Testis (tissue), 3 donors: ENCODE data around the gene HMX1. TPM values are rescaled to one million over a fixed set of nuclear protein-coding genes. Genes with fewer than 3 reads are reported as not detected.

Experiments used
- DNase-seq: peaks from one replicate; pipeline ENCODE4 v3.0.0-alpha.2; 2019
- H3K27ac ChIP-seq, 2 donors: fragments of 200-600 bp; sonication (generic); one replicate each; pipeline ENCODE4 v1.5.1; 2019
- H3K27me3 ChIP-seq: fragments of 200-600 bp; sonication (generic); one replicate; pipeline ENCODE4 v1.5.1; 2019
- H3K36me3 ChIP-seq: fragments of 200-600 bp; sonication (generic); one replicate; pipeline ENCODE4 v1.5.1; 2017; ENCODE audit warnings: low read depth; ENCODE audit errors: missing control alignments
- H3K4me1 ChIP-seq: fragments of 200-600 bp; sonication (generic); one replicate; pipeline ENCODE4 v1.5.1; 2019
- H3K4me3 ChIP-seq, 2 donors: fragments of 200-600 bp; sonication (generic); one replicate each; pipeline ENCODE4 v1.5.1; 2017 to 2019
- H3K9me3 ChIP-seq: fragments of 200-600 bp; sonication (generic); one replicate; pipeline ENCODE4 v1.5.1; 2017
- POLR2A ChIP-seq: fragments of 450-650 bp; IDR thresholded peaks from one replicate; pipeline ENCODE4 v1.6.1; 2017; ENCODE audit warnings: antibody characterized with exemption, mild to moderate bottlenecking, moderate library complexity
- WGBS, 2 donors: methylation state at CpG; one replicate each; pipeline ENCODE4 v1.1.5; 2018; 5-methylcytosine and 5-hydroxymethylcytosine counted together
- intact Hi-C: fragments of 100-400 bp; cut with DNase I; formaldehyde crosslinking; loops from one replicate; pipeline ENCODE4 v1.15.1; 2023; ENCODE audit warnings: low total_unique reads
- polyA plus RNA-seq: library from polyadenylated mRNA; stranded (reverse); fragments of 350-450 nt; fragmentation: Illumina TruSeq; extraction: RNeasy Lipid Tissue Mini Kit (QIAGEN cat#74804); gene quantifications from one replicate; pipeline ENCODE4 v1.2.3, GENCODE V29; 2014; ENCODE audit warnings: low read depth, low replicate concordance; ENCODE audit not compliant: insufficient read depth
- total RNA-seq, 2 donors: library from RNA; depleted of rRNA; stranded (reverse); fragments of >200 nt; gene quantifications; one replicate each; pipeline ENCODE4 v1.2.3, GENCODE V29; 2016
- TF ChIP-seq, protein P1 (sequence below), 3 experiments: fragments of 450-650 bp in 2 of 3; fragments of 200-600 bp in 1 of 3; sonication (generic) in 1 of 3; IDR thresholded peaks; one replicate each; pipeline ENCODE4 v1.5.1; 2016 to 2019; ENCODE audit warnings: antibody characterized with exemption in 3 of 3, mild to moderate bottlenecking in 2 of 3, moderate library complexity in 1 of 3

Gene HMX1
- total and polyA plus RNA-seq, 3 donors from 2014 or later: 0.65 to 7.3 (median 4.2) TPM

DNA sequence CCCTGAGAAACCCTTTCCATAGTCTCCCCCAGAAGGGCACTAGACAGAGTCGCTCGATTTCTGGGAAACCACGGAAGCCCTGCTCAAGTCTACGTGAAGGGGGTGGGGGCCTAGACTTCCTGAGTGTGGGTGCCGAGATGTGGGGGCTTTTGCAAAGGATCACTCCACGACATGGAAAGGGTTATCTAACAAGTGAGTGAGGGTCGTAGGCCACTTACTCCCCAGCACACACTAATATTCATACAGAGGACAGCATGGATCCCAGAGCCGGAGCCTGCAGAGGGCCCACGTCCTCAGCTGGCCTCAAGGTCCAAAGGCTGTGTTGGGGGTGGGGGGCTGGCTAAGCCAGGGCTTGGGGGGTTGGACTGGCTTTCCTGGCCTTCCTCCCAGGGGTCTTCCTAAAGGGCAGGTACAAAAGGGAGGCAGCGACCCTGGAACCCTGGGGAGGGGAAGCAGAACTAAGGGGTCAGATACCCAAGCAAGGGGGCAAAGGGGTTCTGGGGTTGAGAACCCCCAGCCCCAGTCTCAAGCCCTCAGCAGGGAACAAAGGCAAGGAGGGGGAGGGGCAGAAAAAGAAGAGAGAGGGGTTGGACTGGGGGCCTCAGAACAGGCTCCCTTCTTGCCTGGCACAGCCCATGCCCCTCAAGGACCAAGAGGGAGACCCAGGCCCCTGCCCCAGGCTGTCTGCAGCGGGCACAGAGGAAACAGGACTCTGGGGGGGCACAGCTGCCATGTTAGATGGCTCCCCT, 1.6 kb downstream of the HMX1 start:
- 31 to 32% methylated on average over 11 of the region's 11 CpGs for WGBS, 2 donors

DNA sequence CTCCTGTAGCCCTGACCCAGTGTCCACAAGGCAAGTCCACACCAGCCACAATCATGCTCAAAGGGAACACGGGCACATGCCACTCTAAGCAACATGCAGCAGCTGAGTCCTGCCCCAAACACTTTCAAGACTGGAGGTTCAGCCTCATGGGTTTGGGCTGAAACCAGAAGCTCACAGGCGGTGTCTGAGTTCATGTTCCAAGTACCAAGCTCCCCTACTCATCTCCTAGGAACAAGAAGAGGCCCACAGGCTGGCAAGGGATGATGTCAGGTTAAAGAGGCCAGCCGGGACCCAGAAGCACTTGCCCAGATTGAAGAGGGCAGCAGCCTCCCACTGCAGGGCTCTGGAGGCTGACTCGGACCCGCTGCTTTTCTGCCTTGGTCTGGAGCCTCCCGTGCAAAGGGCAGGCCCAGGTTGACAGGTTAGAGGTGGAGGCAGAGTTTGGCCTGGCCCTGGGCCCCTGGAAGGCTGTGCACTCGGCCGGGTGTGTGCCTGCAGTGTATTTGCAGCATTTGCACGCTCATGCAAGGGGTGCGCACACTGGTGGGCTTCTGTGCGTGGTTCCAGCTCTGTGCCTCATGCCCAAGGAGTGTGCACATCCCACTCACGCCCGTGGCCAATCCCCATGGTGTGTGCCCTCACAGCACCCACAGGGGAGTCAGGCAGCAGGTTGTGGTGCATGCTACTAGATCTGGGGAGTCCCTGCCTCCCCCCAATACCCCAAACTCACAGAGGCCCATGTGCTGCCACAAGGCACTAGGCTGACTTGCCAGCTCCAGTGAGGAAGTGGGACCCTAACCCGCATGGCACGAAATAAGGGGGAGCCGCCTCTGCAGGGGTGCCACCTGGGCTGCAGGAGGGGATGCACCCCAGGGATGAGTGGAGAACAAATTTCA, 2.4 kb downstream of the HMX1 start:
- H3K4me1 ChIP-seq: no peaks in the 10 kb centered on the region
- no peaks in the 10 kb centered on the region for H3K36me3 ChIP-seq
- intact Hi-C loops: no loop called here
- no peaks in the 10 kb centered on the region for H3K27me3 ChIP-seq
- H3K9me3 ChIP-seq: no peaks in the 10 kb centered on the region
- DNase-seq: no peak
- no peak overlapping the region for H3K27ac ChIP-seq
- 34 to 46% methylated on average over 6 to 16 of the region's 16 CpGs for WGBS, 2 donors
- H3K4me3 ChIP-seq: no peak overlapping the region
- TF ChIP-seq POLR2A: no peak
- TF ChIP-seq, protein P1, sequence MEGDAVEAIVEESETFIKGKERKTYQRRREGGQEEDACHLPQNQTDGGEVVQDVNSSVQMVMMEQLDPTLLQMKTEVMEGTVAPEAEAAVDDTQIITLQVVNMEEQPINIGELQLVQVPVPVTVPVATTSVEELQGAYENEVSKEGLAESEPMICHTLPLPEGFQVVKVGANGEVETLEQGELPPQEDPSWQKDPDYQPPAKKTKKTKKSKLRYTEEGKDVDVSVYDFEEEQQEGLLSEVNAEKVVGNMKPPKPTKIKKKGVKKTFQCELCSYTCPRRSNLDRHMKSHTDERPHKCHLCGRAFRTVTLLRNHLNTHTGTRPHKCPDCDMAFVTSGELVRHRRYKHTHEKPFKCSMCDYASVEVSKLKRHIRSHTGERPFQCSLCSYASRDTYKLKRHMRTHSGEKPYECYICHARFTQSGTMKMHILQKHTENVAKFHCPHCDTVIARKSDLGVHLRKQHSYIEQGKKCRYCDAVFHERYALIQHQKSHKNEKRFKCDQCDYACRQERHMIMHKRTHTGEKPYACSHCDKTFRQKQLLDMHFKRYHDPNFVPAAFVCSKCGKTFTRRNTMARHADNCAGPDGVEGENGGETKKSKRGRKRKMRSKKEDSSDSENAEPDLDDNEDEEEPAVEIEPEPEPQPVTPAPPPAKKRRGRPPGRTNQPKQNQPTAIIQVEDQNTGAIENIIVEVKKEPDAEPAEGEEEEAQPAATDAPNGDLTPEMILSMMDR (IDR thresholded peaks at IDR 0.05): no peak

More for the DNA sequence above, 1.6 kb downstream of the HMX1 start:
- no peak for DNase-seq
- no peak overlapping the region for H3K27ac ChIP-seq
- no peaks in the 10 kb centered on the region for H3K9me3 ChIP-seq
- intact Hi-C loops: no loop called here
- no peaks in the 10 kb centered on the region for H3K4me1 ChIP-seq
- TF ChIP-seq POLR2A: no peak
- TF ChIP-seq, protein P1 (IDR thresholded peaks at IDR 0.05): no peak
- no peaks in the 10 kb centered on the region for H3K36me3 ChIP-seq
- H3K4me3 ChIP-seq: no peak overlapping the region
- no peaks in the 10 kb centered on the region for H3K27me3 ChIP-seq

DNA sequence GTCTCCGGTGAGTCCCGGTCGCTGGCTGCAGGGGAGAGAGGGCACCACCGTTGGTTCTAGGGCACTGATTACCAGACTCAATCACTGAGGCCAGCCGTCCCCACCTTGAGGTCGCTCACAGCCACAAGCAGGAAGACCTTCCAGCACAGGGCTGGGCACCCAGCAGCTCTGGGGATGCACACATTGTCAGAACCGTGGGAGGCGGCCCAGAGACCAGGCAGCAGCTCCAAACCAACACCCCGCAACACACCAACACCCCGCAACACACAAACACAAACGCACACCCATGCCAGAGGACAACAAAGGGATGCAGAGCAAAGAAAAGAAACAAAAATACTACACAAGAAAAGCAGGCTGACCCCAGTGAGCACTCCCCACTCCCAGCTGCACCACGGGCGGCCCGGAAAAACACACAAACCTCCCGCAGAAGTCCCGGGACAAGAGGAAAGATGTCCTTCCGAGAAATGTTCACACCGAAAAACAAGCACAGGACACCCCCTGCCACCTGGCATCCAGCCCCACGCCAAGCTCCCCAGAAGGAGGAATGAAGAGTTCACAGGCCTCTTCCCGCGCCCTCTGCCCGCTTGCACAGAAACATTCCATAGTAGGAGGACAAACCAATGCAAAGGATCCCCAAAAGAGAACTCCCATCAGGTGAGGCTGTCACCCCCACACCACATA, 3.2 kb downstream of the HMX1 start:
- no peaks in the 10 kb centered on the region for H3K4me1 ChIP-seq
- H3K27me3 ChIP-seq: no peaks in the 10 kb centered on the region
- no peaks in the 10 kb centered on the region for H3K9me3 ChIP-seq
- H3K36me3 ChIP-seq: no peaks in the 10 kb centered on the region
- no peak for DNase-seq
- intact Hi-C loops: no loop called here
- no peak for TF ChIP-seq POLR2A
- TF ChIP-seq, protein P1 (IDR thresholded peaks at IDR 0.05): no peak
- H3K27ac ChIP-seq: no peak overlapping the region
- WGBS, 2 donors: 13 to 23% methylated on average over 11 to 22 of the region's 22 CpGs
- no peak overlapping the region for H3K4me3 ChIP-seq

DNA sequence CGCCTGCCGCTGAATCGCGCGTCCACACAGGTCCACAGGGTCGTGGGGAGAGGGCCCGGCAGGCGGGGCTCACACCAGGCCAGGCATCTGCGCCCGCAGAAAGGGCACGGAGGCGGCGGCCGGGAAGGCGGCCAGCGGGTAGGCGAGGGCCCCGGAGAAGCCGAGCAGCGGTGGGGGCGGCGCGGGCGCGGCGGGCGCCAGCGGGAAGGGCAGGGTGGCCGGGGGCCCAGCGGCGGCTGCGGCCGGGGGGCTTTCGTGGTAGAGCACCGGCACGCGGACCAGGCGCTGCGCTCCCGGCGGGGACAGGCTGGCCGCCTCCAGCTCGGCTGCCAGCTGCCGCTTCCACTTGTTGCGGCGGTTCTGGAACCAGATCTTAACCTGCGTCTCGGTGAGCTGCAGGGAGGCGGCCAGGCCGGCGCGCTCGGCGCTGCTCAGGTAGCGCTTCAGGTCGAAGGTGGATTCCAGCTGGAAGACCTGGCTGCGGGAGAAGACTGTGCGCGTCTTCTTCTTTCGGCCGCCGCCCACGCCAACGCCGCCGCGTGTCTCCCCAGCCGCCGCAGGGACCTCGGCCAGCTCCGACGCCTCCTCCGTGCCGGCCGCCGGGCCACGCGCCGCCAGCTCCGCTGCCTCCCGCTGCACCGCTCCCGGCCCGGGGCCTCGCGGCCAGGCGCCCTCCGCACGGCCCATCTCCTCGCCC, 3.9 kb downstream of the HMX1 start:
- H3K27me3 ChIP-seq: no peaks in the 10 kb centered on the region
- WGBS, 2 donors: 1 to 2% methylated on average over 18 to 24 of the region's 90 CpGs
- intact Hi-C loops: no loop called here

More for the DNA sequence above, 3.9 kb downstream of the HMX1 start:
- no peak for TF ChIP-seq POLR2A
- TF ChIP-seq, protein P1 (IDR thresholded peaks at IDR 0.05): no peak
- no peaks in the 10 kb centered on the region for H3K4me1 ChIP-seq
- H3K4me3 ChIP-seq: peak overlapping the region in 1 of 2 donors; percentile 31
- H3K36me3 ChIP-seq: no peaks in the 10 kb centered on the region
- H3K27ac ChIP-seq: no peak overlapping the region
- no peaks in the 10 kb centered on the region for H3K9me3 ChIP-seq
- no peak for DNase-seq
